ENCODE measurements around the gene EIF4E2. TPM values are rescaled to one million over a fixed set of nuclear protein-coding genes. Genes with fewer than 3 reads are reported as not detected.

The EIF4E2 gene
- total and polyA plus RNA-seq, 2 of the 4 experiments (the other 2 are of a cell fraction) = 52.1 to 105 TPM

GRCh38 chr2:232551250-232551638, 755 bp downstream of the EIF4E2 start:
- ChIA-PET POLR2A (ENCODE audit: unreplicated experiment) (no interaction called here), CTCF (no interaction called here)
- 0 out of 2 replicates have a peak overlapping the region, but pooled peaks have one; percentile 68 for H2BK120ac ChIP-seq (ENCODE audit: low read depth, low read length)
- peak overlapping the region; percentile 71 for H3K4me3 ChIP-seq (ENCODE audit: insufficient read depth, low read depth, low read length)
- H3K4ac ChIP-seq (ENCODE audit: low read depth, low read length) = peak overlapping the region; percentile 99
- H3K79me1 ChIP-seq (ENCODE audit: low read depth in 1 of 2, low read length in 2 of 2) = peaks cover 28 to 76% of the 10 kb centered on the region in 2 experiments
- in situ Hi-C loops (cut with MboI; ENCODE audit: low sequenced_read_pairs) = no loop called here
- H4K8ac ChIP-seq (ENCODE audit: low read depth in 2 of 2, low read length in 2 of 2) = peak overlapping the region; percentile 8 to 97; a peak in 3 of 4 replicates
- peak overlapping the region; percentile 97 for H2AK9ac ChIP-seq (replicated peaks; ENCODE audit: low read depth, low read length, poor library complexity)
- H4K20me1 ChIP-seq (ENCODE audit: insufficient read depth, low read length) = peaks cover 40% of the 10 kb centered on the region
- WGBS, 2 experiments (ENCODE audit: extremely low coverage in 2 of 2, insufficient read length in 1 of 2) = no CpG with 5 or more reads among the region's 7 CpGs
- H3K36me3 ChIP-seq (ENCODE audit: control insufficient read depth, insufficient read depth, low read length) = peaks cover 5% of the 10 kb centered on the region
- no peak overlapping the region for H2BK20ac ChIP-seq (ENCODE audit: low read depth, low read length)
- H3K9me1 ChIP-seq (ENCODE audit: insufficient read depth, low read length) = peaks cover 16% of the 10 kb centered on the region
- peak overlapping the region; percentile 28; the same call in 1 of the 2 replicates for H3K56ac ChIP-seq (ENCODE audit: extremely low read depth, insufficient read depth, low read length)
- peak overlapping the region; percentile 79 for H2AK5ac ChIP-seq (ENCODE audit: low read depth, low read length)
- H4K5ac ChIP-seq (ENCODE audit: low read depth, low read length) = peak overlapping the region; percentile 77
- no peaks in the 10 kb centered on the region for H3K27me3 ChIP-seq (ENCODE audit: control insufficient read depth, insufficient read depth, low read length)
- peak overlapping the region; percentile 39; the same call in 1 of the 2 replicates for H3K18ac ChIP-seq (ENCODE audit: low read depth, low read length)
- peak overlapping the region; percentile 85 for H2BK5ac ChIP-seq (ENCODE audit: low read depth, low read length, poor library complexity, severe bottlenecking)
- H3K14ac ChIP-seq (replicated peaks; ENCODE audit: low read depth, low read length) = peak overlapping the region; percentile 100
- peak overlapping the region; percentile 70 for H3K9ac ChIP-seq (ENCODE audit: low read depth, low read length)
- dilution Hi-C loops (cut with HindIII; ENCODE audit: low sequenced_read_pairs, unreplicated experiment) = no loop called here
- no peaks in the 10 kb centered on the region for H3K4me1 ChIP-seq (ENCODE audit: control insufficient read depth, insufficient read depth, low read length)
- peak overlapping the region; percentile 84 for H3K4me2 ChIP-seq (ENCODE audit: low read depth, low read length)
- peak overlapping the region; percentile 96 for H2AFZ ChIP-seq (replicated peaks; ENCODE audit: low read length, poor library complexity)
- ATAC-seq (ENCODE audit: low read depth) = no peak; the same call in 1 of the 2 replicates
- peak overlapping the region; percentile 88 for H4K91ac ChIP-seq (ENCODE audit: insufficient read depth, low read depth, low read length)
- no peak for DNase-seq
- no peaks in the 10 kb centered on the region for H3K9me3 ChIP-seq (ENCODE audit: control insufficient read depth, insufficient read depth, low read length)
- H2BK15ac ChIP-seq (ENCODE audit: low read depth, low read length) = no peak overlapping the region
- BruUV-seq (replicated peaks) = TSS peak; percentile 41
- peak overlapping the region; percentile 62 for H3K27ac ChIP-seq (ENCODE audit: insufficient read depth, low read length)
- peak overlapping the region; percentile 99 for H3K23ac ChIP-seq (ENCODE audit: low read depth, low read length)
- TF ChIP-seq NFE2L2 (IDR thresholded peaks at IDR 0.05; ENCODE audit: low read depth, low read length) (no peak), RFX5 (IDR thresholded peaks at IDR 0.05; ENCODE audit: low read depth, low read length) (no peak), POLR2A (IDR thresholded peaks at IDR 0.05; ENCODE audit: low read depth, low read length) (no peak), SMC3 (IDR thresholded peaks at IDR 0.05; ENCODE audit: low read depth, low read length) (no peak), RAD21 (IDR thresholded peaks at IDR 0.05; ENCODE audit: low read length) (no peak), MAFK (IDR thresholded peaks at IDR 0.05; ENCODE audit: low read depth, low read length) (no peak)
- intact Hi-C loops (cut with micrococcal nuclease) = no loop called here

Data from IMR-90 (cell line).